HG02588 (cell line): ENCODE measurements around the gene NFATC1.

Source experiments
- ATAC-seq: cut with Tn5 transposase; IDR thresholded peaks from one replicate; pipeline ENCODE4 v1.9.1; 2021; ENCODE audit warnings: mild to moderate bottlenecking, moderate library complexity; ENCODE audit not compliant: unreplicated experiment

Gene NFATC1

GRCh38 chr18:79566771-79567431 is 171.2 kb downstream of the NFATC1 start:
- ATAC-seq: no peak

- no peak for ATAC-seq
Measured at GRCh38 chr18:79567481-79568147, 171.9 kb downstream of the NFATC1 start.

- ATAC-seq: no peak
Measured at GRCh38 chr18:79568543-79569205, 172.9 kb downstream of the NFATC1 start.

- ATAC-seq: no peak
Measured at GRCh38 chr18:79569720-79570119, 174.0 kb downstream of the NFATC1 start.

GRCh38 chr18:79570266-79571201 is 174.8 kb downstream of the NFATC1 start:
- ATAC-seq: no peak

- ATAC-seq: no peak
Measured at GRCh38 chr18:79571211-79572092, 175.7 kb downstream of the NFATC1 start.

GRCh38 chr18:79572093-79572780 is 176.5 kb downstream of the NFATC1 start:
- ATAC-seq: no peak

- no peak for ATAC-seq
Measured at GRCh38 chr18:79572848-79573451, 177.2 kb downstream of the NFATC1 start.

GRCh38 chr18:79573921-79574491 is 178.3 kb downstream of the NFATC1 start:
- no peak for ATAC-seq

GRCh38 chr18:79574938-79575525 is 179.3 kb downstream of the NFATC1 start:
- no peak for ATAC-seq

GRCh38 chr18:79575891-79576685 is 180.4 kb downstream of the NFATC1 start:
- ATAC-seq: no peak

- ATAC-seq: no peak
Measured at GRCh38 chr18:79576686-79577351, 181.1 kb downstream of the NFATC1 start.

- ATAC-seq: no peak
Measured at GRCh38 chr18:79577451-79578395, 182.0 kb downstream of the NFATC1 start.

- no peak for ATAC-seq
Measured at GRCh38 chr18:79578396-79579260, 182.9 kb downstream of the NFATC1 start.
